Skeletal muscle satellite cell (primary cell): Measurements from ENCODE around the gene DOCK8.

Experiments
- H3K27me3 ChIP-seq: 2 replicates; pipeline ENCODE4 v1.7.0; 2013; ENCODE audit warnings: low read length; ENCODE audit not compliant: control insufficient read depth, insufficient read depth
- H3K36me3 ChIP-seq: 2 replicates; pipeline ENCODE4 v1.7.0; 2013; ENCODE audit warnings: mild to moderate bottlenecking, control low read depth, low read length; ENCODE audit not compliant: insufficient read depth
- H3K4me1 ChIP-seq: 2 replicates; pipeline ENCODE4 v1.7.0; 2013; ENCODE audit warnings: low read length; ENCODE audit not compliant: control insufficient read depth, insufficient read depth
- H3K4me2 ChIP-seq: 2 replicates; pipeline ENCODE4 v1.7.0; 2013; ENCODE audit warnings: mild to moderate bottlenecking, low read length
- H3K4me3 ChIP-seq: 2 replicates; pipeline ENCODE4 v1.7.0; 2013; ENCODE audit warnings: low read length
- H3K9ac ChIP-seq: 2 replicates; pipeline ENCODE4 v1.7.0; 2013; ENCODE audit warnings: mild to moderate bottlenecking, low read depth, low read length, moderate library complexity
- H3K9me3 ChIP-seq: replicated peaks from 2 replicates; pipeline ENCODE4 v1.7.0; 2013; ENCODE audit warnings: mild to moderate bottlenecking, control low read depth, low read length

DOCK8 gene

GRCh38 chr9:472479-473075 lies 257.9 kb downstream of the DOCK8 start:
- Histone ChIP-seq H3K9ac (no peak overlapping the region), H3K4me2 (no peak overlapping the region), H3K4me1 (peaks cover 11% of the 10 kb centered on the region), H3K27me3 (no peaks in the 10 kb centered on the region), H3K4me3 (no peak overlapping the region), H3K9me3 (no peaks in the 10 kb centered on the region), H3K36me3 (no peaks in the 10 kb centered on the region)

GRCh38 chr9:477193-477592 lies 262.5 kb downstream of the DOCK8 start:
- Histone ChIP-seq H3K9ac (no peak overlapping the region), H3K4me2 (no peak overlapping the region), H3K36me3 (no peaks in the 10 kb centered on the region), H3K9me3 (no peaks in the 10 kb centered on the region), H3K27me3 (no peaks in the 10 kb centered on the region), H3K4me1 (no peaks in the 10 kb centered on the region), H3K4me3 (no peak overlapping the region)

- no peaks in the 10 kb centered on the region for H3K36me3 ChIP-seq
Observed at GRCh38 chr9:479304-479970, 264.8 kb downstream of the DOCK8 start.

GRCh38 chr9:479971-480350 lies 265.3 kb downstream of the DOCK8 start:
- Histone ChIP-seq H3K36me3 (no peaks in the 10 kb centered on the region), H3K4me3 (no peak overlapping the region), H3K4me2 (no peak overlapping the region), H3K4me1 (no peaks in the 10 kb centered on the region), H3K9ac (no peak overlapping the region), H3K9me3 (no peaks in the 10 kb centered on the region), H3K27me3 (no peaks in the 10 kb centered on the region)

More at GRCh38 chr9:479304-479970, 264.8 kb downstream of the DOCK8 start:
- no peaks in the 10 kb centered on the region for H3K9me3 ChIP-seq
- H3K4me3 ChIP-seq = no peak overlapping the region
- H3K9ac ChIP-seq = no peak overlapping the region
- no peaks in the 10 kb centered on the region for H3K27me3 ChIP-seq
- H3K4me2 ChIP-seq = no peak overlapping the region
- H3K4me1 ChIP-seq = no peaks in the 10 kb centered on the region

- no peaks in the 10 kb centered on the region for H3K4me1 ChIP-seq
- H3K36me3 ChIP-seq = no peaks in the 10 kb centered on the region
- H3K4me2 ChIP-seq = no peak overlapping the region
- H3K4me3 ChIP-seq = no peak overlapping the region
- no peaks in the 10 kb centered on the region for H3K27me3 ChIP-seq
- no peak overlapping the region for H3K9ac ChIP-seq
- no peaks in the 10 kb centered on the region for H3K9me3 ChIP-seq
Observed at GRCh38 chr9:482739-483138, 268.1 kb downstream of the DOCK8 start.

GRCh38 chr9:486156-486555 lies 271.5 kb downstream of the DOCK8 start:
- Histone ChIP-seq H3K9ac (no peak overlapping the region), H3K4me1 (no peaks in the 10 kb centered on the region), H3K27me3 (no peaks in the 10 kb centered on the region), H3K9me3 (no peaks in the 10 kb centered on the region), H3K36me3 (no peaks in the 10 kb centered on the region), H3K4me3 (no peak overlapping the region), H3K4me2 (no peak overlapping the region)

GRCh38 chr9:487429-487828 lies 272.8 kb downstream of the DOCK8 start:
- Histone ChIP-seq H3K9me3 (no peaks in the 10 kb centered on the region), H3K36me3 (no peaks in the 10 kb centered on the region), H3K9ac (no peak overlapping the region), H3K4me2 (no peak overlapping the region), H3K27me3 (no peaks in the 10 kb centered on the region), H3K4me1 (no peaks in the 10 kb centered on the region), H3K4me3 (no peak overlapping the region)

- H3K36me3 ChIP-seq = no peaks in the 10 kb centered on the region
- no peaks in the 10 kb centered on the region for H3K27me3 ChIP-seq
Observed at GRCh38 chr9:488448-488847, 273.8 kb downstream of the DOCK8 start.

GRCh38 chr9:489198-490197 lies 274.8 kb downstream of the DOCK8 start:
- no peaks in the 10 kb centered on the region for H3K27me3 ChIP-seq
- H3K9me3 ChIP-seq = no peaks in the 10 kb centered on the region
- no peak overlapping the region for H3K4me3 ChIP-seq
- no peak overlapping the region for H3K4me2 ChIP-seq
- H3K9ac ChIP-seq = no peak overlapping the region
- H3K4me1 ChIP-seq = no peaks in the 10 kb centered on the region
- H3K36me3 ChIP-seq = no peaks in the 10 kb centered on the region

More at GRCh38 chr9:488448-488847, 273.8 kb downstream of the DOCK8 start:
- Histone ChIP-seq H3K4me3 (no peak overlapping the region), H3K9me3 (no peaks in the 10 kb centered on the region), H3K4me2 (no peak overlapping the region), H3K4me1 (no peaks in the 10 kb centered on the region), H3K9ac (no peak overlapping the region)

- Histone ChIP-seq H3K4me2 (no peak overlapping the region), H3K4me1 (no peaks in the 10 kb centered on the region), H3K27me3 (peaks cover 9% of the 10 kb centered on the region), H3K4me3 (no peak overlapping the region), H3K9ac (no peak overlapping the region), H3K9me3 (no peaks in the 10 kb centered on the region), H3K36me3 (no peaks in the 10 kb centered on the region)
Observed at GRCh38 chr9:494764-495163, 280.1 kb downstream of the DOCK8 start.

- no peaks in the 10 kb centered on the region for H3K9me3 ChIP-seq
- no peak overlapping the region for H3K4me3 ChIP-seq
- no peak overlapping the region for H3K9ac ChIP-seq
- no peaks in the 10 kb centered on the region for H3K36me3 ChIP-seq
- no peak overlapping the region for H3K4me2 ChIP-seq
- H3K4me1 ChIP-seq = no peaks in the 10 kb centered on the region
- peaks cover 16% of the 10 kb centered on the region for H3K27me3 ChIP-seq
Observed at GRCh38 chr9:495739-496138, 281.1 kb downstream of the DOCK8 start.
